ENCODE measurements around the gene PODN. TPM values are rescaled to one million over a fixed set of nuclear protein-coding genes. Genes with fewer than 3 reads are reported as not detected.

PODN gene
- total and polyA plus RNA-seq, 2 of the 4 experiments (the other 2 are of a cell fraction) = 0.54 to 6.2 TPM

DNA sequence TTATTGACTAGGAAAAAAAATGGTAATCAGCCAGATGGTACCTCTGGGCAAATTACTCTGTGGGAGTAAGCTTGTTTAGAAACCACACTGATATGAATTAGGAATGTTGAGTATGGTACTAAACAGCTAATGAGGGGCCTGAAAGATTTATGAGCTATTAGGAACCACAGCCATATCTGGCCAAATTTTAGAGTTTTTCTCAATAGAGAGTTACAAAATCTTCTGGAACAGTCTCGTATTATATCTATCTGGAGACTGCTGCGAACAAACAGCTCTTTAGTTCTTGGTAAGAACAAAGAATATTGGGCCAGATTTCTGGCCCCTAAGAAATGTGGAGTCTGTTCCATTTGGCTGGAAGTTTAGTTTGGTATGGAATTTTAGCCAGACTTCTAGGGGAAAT is 4.9 kb upstream of the PODN start:
- Histone ChIP-seq H3K4me1 (ENCODE audit: control insufficient read depth, insufficient read depth, low read length) (peaks cover 13% of the 10 kb centered on the region), H4K5ac (ENCODE audit: low read depth, low read length) (no peak overlapping the region), H3K23ac (ENCODE audit: low read depth, low read length) (no peak overlapping the region), H3K27me3 (ENCODE audit: control insufficient read depth, insufficient read depth, low read length) (no peaks in the 10 kb centered on the region), H4K91ac (ENCODE audit: insufficient read depth, low read depth, low read length) (no peak overlapping the region), H3K36me3 (ENCODE audit: control insufficient read depth, insufficient read depth, low read length) (peaks cover 4% of the 10 kb centered on the region), H3K4me3 (ENCODE audit: insufficient read depth, low read depth, low read length) (no peak overlapping the region), H3K9ac (ENCODE audit: low read depth, low read length) (no peak overlapping the region), H2BK5ac (ENCODE audit: low read depth, low read length, poor library complexity, severe bottlenecking) (no peak overlapping the region), H2AFZ (replicated peaks; ENCODE audit: low read length, poor library complexity) (no peak overlapping the region), H2AK9ac (replicated peaks; ENCODE audit: low read depth, low read length, poor library complexity) (no peak overlapping the region), H2BK120ac (ENCODE audit: low read depth, low read length) (no peak overlapping the region), H3K9me1 (ENCODE audit: insufficient read depth, low read length) (0 out of 2 replicates have a peak, but pooled peaks cover 3% of the 10 kb centered on the region), H2BK15ac (ENCODE audit: low read depth, low read length) (no peak overlapping the region), H2BK20ac (ENCODE audit: low read depth, low read length) (no peak overlapping the region), H4K20me1 (ENCODE audit: insufficient read depth, low read length) (no peaks in the 10 kb centered on the region), H3K9me3 (ENCODE audit: control insufficient read depth, insufficient read depth, low read length) (no peaks in the 10 kb centered on the region), H3K4ac (ENCODE audit: low read depth, low read length) (no peak overlapping the region), H3K27ac (ENCODE audit: insufficient read depth, low read length) (no peak overlapping the region), H3K56ac (ENCODE audit: extremely low read depth, insufficient read depth, low read length) (no peak overlapping the region), H4K8ac (ENCODE audit: low read depth in 2 of 2, low read length in 2 of 2) (no peak overlapping the region), H3K79me1 (ENCODE audit: low read depth in 1 of 2, low read length in 2 of 2) (peaks cover 0 to 6% of the 10 kb centered on the region in 2 experiments; a peak in 1 of 4 replicates), H2AK5ac (ENCODE audit: low read depth, low read length) (no peak overlapping the region), H3K14ac (replicated peaks; ENCODE audit: low read depth, low read length) (no peak overlapping the region), H3K18ac (ENCODE audit: low read depth, low read length) (no peak overlapping the region; the same call in 1 of the 2 replicates), H3K4me2 (ENCODE audit: low read depth, low read length) (no peak overlapping the region)
- ATAC-seq (ENCODE audit: low read depth) (no peak), DNase-seq (no peak)
- no peak for TF ChIP-seq MXI1 (IDR thresholded peaks at IDR 0.05; ENCODE audit: borderline replicate concordance, low read depth, low read length)
- no peak for TF ChIP-seq MAFK (IDR thresholded peaks at IDR 0.05; ENCODE audit: low read depth, low read length)
- no peak for TF ChIP-seq CHD1 (IDR thresholded peaks at IDR 0.05; ENCODE audit: low read depth, low read length)
- TF ChIP-seq, protein P1, sequence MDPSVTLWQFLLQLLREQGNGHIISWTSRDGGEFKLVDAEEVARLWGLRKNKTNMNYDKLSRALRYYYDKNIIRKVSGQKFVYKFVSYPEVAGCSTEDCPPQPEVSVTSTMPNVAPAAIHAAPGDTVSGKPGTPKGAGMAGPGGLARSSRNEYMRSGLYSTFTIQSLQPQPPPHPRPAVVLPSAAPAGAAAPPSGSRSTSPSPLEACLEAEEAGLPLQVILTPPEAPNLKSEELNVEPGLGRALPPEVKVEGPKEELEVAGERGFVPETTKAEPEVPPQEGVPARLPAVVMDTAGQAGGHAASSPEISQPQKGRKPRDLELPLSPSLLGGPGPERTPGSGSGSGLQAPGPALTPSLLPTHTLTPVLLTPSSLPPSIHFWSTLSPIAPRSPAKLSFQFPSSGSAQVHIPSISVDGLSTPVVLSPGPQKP (IDR thresholded peaks at IDR 0.05; ENCODE audit: borderline replicate concordance, low read depth, low read length) = no peak
- no peak for TF ChIP-seq RFX5 (IDR thresholded peaks at IDR 0.05; ENCODE audit: low read depth, low read length)
- no peak for TF ChIP-seq POLR2A (IDR thresholded peaks at IDR 0.05; ENCODE audit: low read depth, low read length)
- no peak for TF ChIP-seq RAD21 (IDR thresholded peaks at IDR 0.05; ENCODE audit: low read length)
- TF ChIP-seq, protein P2, sequence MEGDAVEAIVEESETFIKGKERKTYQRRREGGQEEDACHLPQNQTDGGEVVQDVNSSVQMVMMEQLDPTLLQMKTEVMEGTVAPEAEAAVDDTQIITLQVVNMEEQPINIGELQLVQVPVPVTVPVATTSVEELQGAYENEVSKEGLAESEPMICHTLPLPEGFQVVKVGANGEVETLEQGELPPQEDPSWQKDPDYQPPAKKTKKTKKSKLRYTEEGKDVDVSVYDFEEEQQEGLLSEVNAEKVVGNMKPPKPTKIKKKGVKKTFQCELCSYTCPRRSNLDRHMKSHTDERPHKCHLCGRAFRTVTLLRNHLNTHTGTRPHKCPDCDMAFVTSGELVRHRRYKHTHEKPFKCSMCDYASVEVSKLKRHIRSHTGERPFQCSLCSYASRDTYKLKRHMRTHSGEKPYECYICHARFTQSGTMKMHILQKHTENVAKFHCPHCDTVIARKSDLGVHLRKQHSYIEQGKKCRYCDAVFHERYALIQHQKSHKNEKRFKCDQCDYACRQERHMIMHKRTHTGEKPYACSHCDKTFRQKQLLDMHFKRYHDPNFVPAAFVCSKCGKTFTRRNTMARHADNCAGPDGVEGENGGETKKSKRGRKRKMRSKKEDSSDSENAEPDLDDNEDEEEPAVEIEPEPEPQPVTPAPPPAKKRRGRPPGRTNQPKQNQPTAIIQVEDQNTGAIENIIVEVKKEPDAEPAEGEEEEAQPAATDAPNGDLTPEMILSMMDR (conservative IDR thresholded peaks at IDR 0.05; ENCODE audit: low read depth, low read length) = no peak
- TF ChIP-seq NFE2L2 (IDR thresholded peaks at IDR 0.05; ENCODE audit: low read depth, low read length) = no peak
- BruUV-seq (replicated peaks) = no TSS peak
- WGBS, 2 experiments (ENCODE audit: extremely low coverage in 2 of 2, insufficient read length in 1 of 2) = no CpG with 5 or more reads among the region's 2 CpGs
- intact Hi-C loops (cut with micrococcal nuclease) (no loop called here), dilution Hi-C loops (cut with HindIII; ENCODE audit: low sequenced_read_pairs, unreplicated experiment) (no loop called here), in situ Hi-C loops (cut with MboI; ENCODE audit: low sequenced_read_pairs) (no loop called here)
- ChIA-PET CTCF (interaction anchor here (0.7 kb wide), 1 partner anchor 122 kb away, joined by 4 read pairs; no protein-coding TSS in a partner anchor), POLR2A (ENCODE audit: unreplicated experiment) (no interaction called here)
